ENCODE measurements around the gene ZNF507. TPM values are rescaled to one million over a fixed set of nuclear protein-coding genes. Genes with fewer than 3 reads are reported as not detected.

The ZNF507 gene
- total RNA-seq, 1 donor from 2014 or later = 17.7 TPM

DNA sequence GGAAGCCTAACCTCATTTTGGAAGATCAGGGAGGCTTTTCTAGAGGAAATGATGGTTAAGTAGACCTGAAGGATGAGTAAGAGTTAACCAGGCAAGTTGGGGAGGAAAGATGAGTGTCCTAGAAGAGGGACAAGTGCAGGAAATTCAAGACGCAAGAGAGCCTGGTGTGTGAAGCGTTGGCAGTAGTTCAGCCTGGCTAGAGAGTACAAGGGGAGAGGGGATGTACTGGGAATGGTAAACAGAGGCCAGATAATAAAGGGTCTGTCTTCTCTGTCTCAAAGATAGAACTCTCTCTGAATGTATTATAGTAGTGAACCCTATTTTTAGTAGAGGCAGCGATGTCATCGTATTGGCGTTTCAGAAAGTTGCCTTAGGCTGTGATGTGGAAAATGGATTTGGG, 69.8 kb downstream of the ZNF507 start:
- Histone ChIP-seq H3K4me3 (no peak overlapping the region), H3K4me1 (no peaks in the 10 kb centered on the region), H3K9me3 (replicated peaks) (no peaks in the 10 kb centered on the region), H3K27ac (replicated peaks) (no peak overlapping the region), H3K36me3 (peaks cover 52% of the 10 kb centered on the region), H3K27me3 (ENCODE audit: low read depth) (no peaks in the 10 kb centered on the region)
- TF ChIP-seq, protein P1, sequence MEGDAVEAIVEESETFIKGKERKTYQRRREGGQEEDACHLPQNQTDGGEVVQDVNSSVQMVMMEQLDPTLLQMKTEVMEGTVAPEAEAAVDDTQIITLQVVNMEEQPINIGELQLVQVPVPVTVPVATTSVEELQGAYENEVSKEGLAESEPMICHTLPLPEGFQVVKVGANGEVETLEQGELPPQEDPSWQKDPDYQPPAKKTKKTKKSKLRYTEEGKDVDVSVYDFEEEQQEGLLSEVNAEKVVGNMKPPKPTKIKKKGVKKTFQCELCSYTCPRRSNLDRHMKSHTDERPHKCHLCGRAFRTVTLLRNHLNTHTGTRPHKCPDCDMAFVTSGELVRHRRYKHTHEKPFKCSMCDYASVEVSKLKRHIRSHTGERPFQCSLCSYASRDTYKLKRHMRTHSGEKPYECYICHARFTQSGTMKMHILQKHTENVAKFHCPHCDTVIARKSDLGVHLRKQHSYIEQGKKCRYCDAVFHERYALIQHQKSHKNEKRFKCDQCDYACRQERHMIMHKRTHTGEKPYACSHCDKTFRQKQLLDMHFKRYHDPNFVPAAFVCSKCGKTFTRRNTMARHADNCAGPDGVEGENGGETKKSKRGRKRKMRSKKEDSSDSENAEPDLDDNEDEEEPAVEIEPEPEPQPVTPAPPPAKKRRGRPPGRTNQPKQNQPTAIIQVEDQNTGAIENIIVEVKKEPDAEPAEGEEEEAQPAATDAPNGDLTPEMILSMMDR (IDR thresholded peaks at IDR 0.05; ENCODE audit: borderline replicate concordance) = no peak
- no peak for DNase-seq
- intact Hi-C loops (cut with micrococcal nuclease) = no loop called here

DNA sequence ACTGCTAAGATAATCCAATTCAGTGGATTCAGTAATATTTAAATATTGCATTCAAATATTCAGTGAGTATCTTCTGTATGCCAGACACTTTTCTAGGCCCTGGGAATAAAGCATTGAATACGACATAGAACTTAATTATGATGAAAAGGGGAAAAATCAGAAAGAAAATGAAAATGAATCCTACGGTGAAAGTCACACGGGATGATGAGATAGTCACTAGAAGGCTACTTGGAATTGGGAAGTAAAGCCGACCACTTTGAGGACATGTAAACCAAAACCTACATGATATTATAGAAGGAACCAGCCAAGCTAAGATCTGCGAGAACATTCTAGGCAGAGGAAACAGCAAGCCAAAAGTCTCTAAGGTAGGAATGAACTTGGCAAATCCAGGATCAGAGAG, 70.3 kb downstream of the ZNF507 start:
- no peak for DNase-seq
- intact Hi-C loops (cut with micrococcal nuclease) = no loop called here
- Histone ChIP-seq H3K27me3 (ENCODE audit: low read depth) (no peaks in the 10 kb centered on the region), H3K4me1 (no peaks in the 10 kb centered on the region), H3K27ac (replicated peaks) (no peak overlapping the region), H3K9me3 (replicated peaks) (no peaks in the 10 kb centered on the region), H3K36me3 (peaks cover 49% of the 10 kb centered on the region), H3K4me3 (no peak overlapping the region)
- TF ChIP-seq, protein P1 (IDR thresholded peaks at IDR 0.05; ENCODE audit: borderline replicate concordance) = no peak

DNA sequence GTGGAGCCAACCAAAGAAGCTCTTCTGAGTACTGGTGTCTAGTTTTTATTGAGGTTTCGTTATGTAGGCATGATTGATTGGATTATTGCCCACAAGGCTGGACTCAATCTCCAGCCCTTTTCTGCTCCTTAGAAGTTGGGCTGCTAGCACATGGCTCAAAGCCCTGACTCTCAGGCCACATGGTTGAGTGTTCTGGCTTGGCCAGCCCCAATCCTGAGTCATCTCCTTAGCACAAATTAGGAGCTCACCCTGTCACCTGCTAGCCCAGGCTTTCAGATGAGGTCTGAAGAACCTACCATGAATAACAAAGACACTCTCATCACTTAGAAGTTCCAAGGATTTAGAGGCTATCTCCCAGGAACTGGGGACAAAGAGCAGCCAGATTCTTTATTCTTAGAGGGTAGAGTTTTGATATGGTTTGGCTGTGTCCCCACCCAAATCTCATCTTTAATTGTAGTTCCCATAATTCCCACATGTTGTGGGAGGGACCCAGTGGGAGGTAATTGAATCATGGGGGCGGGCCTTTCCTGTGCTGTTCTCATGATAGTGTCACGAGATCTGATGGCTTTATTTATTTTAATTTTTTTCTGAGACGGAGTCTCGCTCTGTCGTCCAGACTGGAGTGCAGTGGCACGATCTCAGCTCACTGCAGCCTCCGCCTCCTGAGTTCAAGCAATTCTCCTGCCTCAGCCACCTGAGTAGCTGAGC, 71.5 kb downstream of the ZNF507 start:
- DNase-seq = no peak
- Histone ChIP-seq H3K36me3 (peaks cover 36% of the 10 kb centered on the region), H3K4me1 (no peaks in the 10 kb centered on the region), H3K27ac (replicated peaks) (no peak overlapping the region), H3K9me3 (replicated peaks) (no peaks in the 10 kb centered on the region), H3K4me3 (no peak overlapping the region), H3K27me3 (ENCODE audit: low read depth) (no peaks in the 10 kb centered on the region)
- intact Hi-C loops (cut with micrococcal nuclease) = no loop called here
- TF ChIP-seq, protein P1 (IDR thresholded peaks at IDR 0.05; ENCODE audit: borderline replicate concordance) = no peak

DNA sequence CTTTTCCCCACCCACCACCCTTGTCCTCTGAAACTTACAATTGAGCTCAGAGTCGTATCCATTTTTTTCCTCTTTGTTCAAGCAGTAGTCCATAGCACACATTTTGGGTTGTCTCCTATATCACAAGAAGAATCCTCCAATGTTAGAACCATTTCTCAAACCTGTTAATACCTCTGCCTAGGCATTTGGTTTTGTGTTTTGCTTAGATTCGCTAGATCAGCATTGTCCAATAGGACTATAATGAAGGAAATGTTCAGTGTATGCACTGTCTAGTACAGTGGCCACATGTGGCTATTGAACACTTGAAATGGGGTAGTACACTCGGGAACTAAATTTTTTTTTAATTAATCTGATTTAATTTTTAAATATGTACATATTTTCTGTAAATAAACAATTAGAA, 72.7 kb downstream of the ZNF507 start:
- intact Hi-C loops (cut with micrococcal nuclease) = no loop called here
- H3K9me3 ChIP-seq (replicated peaks) = no peaks in the 10 kb centered on the region
- H3K4me1 ChIP-seq = no peaks in the 10 kb centered on the region
- H3K4me3 ChIP-seq = no peak overlapping the region
- H3K36me3 ChIP-seq = peaks cover 27% of the 10 kb centered on the region
- H3K27ac ChIP-seq (replicated peaks) = no peak overlapping the region
- no peaks in the 10 kb centered on the region for H3K27me3 ChIP-seq (ENCODE audit: low read depth)
- DNase-seq = no peak
- TF ChIP-seq, protein P1 (IDR thresholded peaks at IDR 0.05; ENCODE audit: borderline replicate concordance) = no peak

DNA sequence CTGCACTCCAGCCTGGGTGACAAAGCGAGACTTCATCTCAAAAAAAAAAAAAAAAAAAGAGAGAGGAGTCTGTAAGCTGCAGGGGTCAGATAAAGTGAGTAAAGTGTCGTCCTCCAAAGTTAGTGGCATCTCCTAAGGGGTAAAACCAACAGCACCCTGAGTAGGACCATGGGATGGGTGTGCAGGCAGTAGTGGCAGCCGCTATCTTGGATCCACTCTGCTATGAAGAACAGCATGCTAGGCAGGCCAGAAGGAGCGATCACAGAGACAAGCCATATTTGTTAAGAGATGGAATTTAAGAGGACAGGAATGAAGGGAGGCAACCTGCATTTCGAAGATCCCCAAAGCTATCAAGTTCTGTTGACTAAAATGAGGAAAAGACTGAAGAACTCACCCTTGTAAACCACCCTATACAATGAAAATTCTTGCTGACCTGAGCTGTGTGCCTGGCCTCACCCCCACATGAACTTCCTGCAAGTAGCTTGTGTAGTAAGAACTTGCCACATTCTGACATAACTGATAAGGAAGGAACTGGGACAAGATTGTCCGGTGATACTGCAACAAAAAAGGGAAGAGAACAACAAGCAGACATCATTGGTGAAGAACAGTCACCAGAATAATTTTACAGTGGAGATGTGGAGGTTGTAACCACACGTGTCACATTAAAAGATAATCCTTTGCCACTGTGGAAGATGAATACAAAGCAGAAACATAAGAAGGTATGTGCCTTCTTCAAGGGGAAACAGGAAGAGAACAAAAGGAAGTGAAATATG, 76.4 kb downstream of the ZNF507 start:
- H3K27ac ChIP-seq (replicated peaks) = no peak overlapping the region
- H3K27me3 ChIP-seq (ENCODE audit: low read depth) = no peaks in the 10 kb centered on the region
- TF ChIP-seq, protein P1 (IDR thresholded peaks at IDR 0.05; ENCODE audit: borderline replicate concordance) = no peak
- H3K4me3 ChIP-seq = no peak overlapping the region
- H3K4me1 ChIP-seq = no peaks in the 10 kb centered on the region
- DNase-seq = no peak
- intact Hi-C loops (cut with micrococcal nuclease) = no loop called here
- H3K9me3 ChIP-seq (replicated peaks) = no peaks in the 10 kb centered on the region
- H3K36me3 ChIP-seq = peaks cover 9% of the 10 kb centered on the region

Data from left ventricle myocardium inferior (tissue), 1 donor.